GM23338 (cell line): Measurements from ENCODE around the gene ITIH2. TPM values are rescaled to one million over a fixed set of nuclear protein-coding genes. Genes with fewer than 3 reads are reported as not detected.
"Not testable (repeated sequence)": the region's sequence is repeated elsewhere in the genome, so short reads cannot be mapped to it uniquely, and the experiment has no call there.

ENCODE experiments used
- ATAC-seq: fragments of 200-7000 bp; cut with Tn5 transposase; 3 replicates; pipeline ENCODE4 v1.9.1; 2020
- DNase-seq: peaks from one replicate; pipeline ENCODE4 v3.0.0-alpha.2; 2015; ENCODE audit warnings: low spot score
- H2AFZ ChIP-seq: fragments of 200-600 bp; sonication (generic); 2 replicates; pipeline ENCODE4 v1.8.0; 2016; ENCODE audit warnings: antibody characterized with exemption, mild to moderate bottlenecking, moderate library complexity
- H3F3A ChIP-seq: fragments of 200-600 bp; sonication (generic); replicated peaks from 2 replicates; pipeline ENCODE4 v1.8.0; 2017; ENCODE audit warnings: antibody characterized with exemption, mixed run types, low read depth
- H3K27ac ChIP-seq: fragments of 200-600 bp; sonication (generic); 2 replicates; pipeline ENCODE4 v1.6.1; 2016; ENCODE audit warnings: low read depth
- H3K27me3 ChIP-seq: fragments of 200-600 bp; sonication (generic); 2 replicates; pipeline ENCODE4 v1.8.0; 2016; ENCODE audit warnings: mild to moderate bottlenecking, mixed run types, moderate library complexity; ENCODE audit not compliant: insufficient read depth
- H3K36me3 ChIP-seq: fragments of 200-600 bp; sonication (generic); 2 replicates; pipeline ENCODE4 v1.8.0; 2016; ENCODE audit warnings: mild to moderate bottlenecking; ENCODE audit not compliant: insufficient read depth
- H3K4me1 ChIP-seq: fragments of 200-600 bp; sonication (generic); 2 replicates; pipeline ENCODE4 v1.8.0; 2016; ENCODE audit warnings: mild to moderate bottlenecking, moderate library complexity; ENCODE audit not compliant: insufficient read depth
- H3K4me2 ChIP-seq: fragments of 200-600 bp; sonication (generic); 2 replicates; pipeline ENCODE4 v1.7.1; 2017; ENCODE audit warnings: mixed run types
- H3K4me3 ChIP-seq: fragments of 200-600 bp; sonication (generic); 2 replicates; pipeline ENCODE4 v1.6.1; 2016; ENCODE audit warnings: mixed run types
- H3K79me2 ChIP-seq: fragments of 200-600 bp; sonication (generic); replicated peaks from 2 replicates; pipeline ENCODE4 v1.8.0; 2017; ENCODE audit warnings: mild to moderate bottlenecking; ENCODE audit not compliant: insufficient read depth
- H3K9me2 ChIP-seq: fragments of 200-600 bp; sonication (generic); 2 replicates; pipeline ENCODE4 v1.8.0; 2017; ENCODE audit not compliant: insufficient read depth
- H4K20me1 ChIP-seq: fragments of 200-600 bp; sonication (generic); replicated peaks from 2 replicates; pipeline ENCODE4 v1.8.0; 2017; ENCODE audit warnings: mild to moderate bottlenecking; ENCODE audit not compliant: insufficient read depth
- H3K27ac Mint-ChIP-seq: 2 replicates; pipeline ENCODE4 v1.8.0; 2020; ENCODE audit warnings: inconsistent platforms, mild to moderate bottlenecking, moderate library complexity, mixed read lengths
- H3K27me3 Mint-ChIP-seq: 3 replicates; pipeline ENCODE4 v1.8.0; 2022; ENCODE audit warnings: low read depth, mild to moderate bottlenecking, moderate library complexity, mixed read lengths, inconsistent platforms; ENCODE audit not compliant: insufficient read depth, poor library complexity
- H3K36me3 Mint-ChIP-seq: 3 replicates; pipeline ENCODE4 v1.8.0; 2021; ENCODE audit warnings: low read depth, mild to moderate bottlenecking, inconsistent platforms, moderate library complexity, mixed read lengths
- H3K4me1 Mint-ChIP-seq: 3 replicates; pipeline ENCODE4 v1.8.0; 2020; ENCODE audit warnings: mild to moderate bottlenecking, inconsistent platforms, mixed read lengths
- H3K4me3 Mint-ChIP-seq: 3 replicates; pipeline ENCODE4 v1.8.0; 2021; ENCODE audit warnings: moderate library complexity, mild to moderate bottlenecking, inconsistent platforms, mixed read lengths
- H3K9me3 Mint-ChIP-seq: 3 replicates; pipeline ENCODE4 v1.8.0; 2020; ENCODE audit warnings: moderate library complexity, mild to moderate bottlenecking, inconsistent platforms, mixed read lengths
- CREB1 ChIP-seq: fragments of 250-450 bp; sonication (Bioruptor Pico); IDR thresholded peaks from 2 replicates; pipeline ENCODE4 v1.5.0; 2020; ENCODE audit warnings: low read depth, mild to moderate bottlenecking, moderate library complexity
- ZNF331 ChIP-seq: fragments of 250-450 bp; sonication (Bioruptor Pico); IDR thresholded peaks from 2 replicates; pipeline ENCODE4 v1.5.0; 2020; ENCODE audit warnings: low read depth, mild to moderate bottlenecking, moderate library complexity
- polyA plus RNA-seq: library from polyadenylated mRNA; unstranded; fragments of >200 nt; fragmentation: Nextera tagmentation; extraction: Ambion mirVana; gene quantifications from 2 replicates; pipeline ENCODE4 v1.2.1, GENCODE V29; 2016
- total RNA-seq: library from RNA; depleted of rRNA; stranded (reverse); fragments of >200 nt; shearing (Covaris generic); gene quantifications from 2 replicates; pipeline ENCODE4 v1.2.3, GENCODE V29; 2014
- TF ChIP-seq, protein P1 (sequence below): IDR thresholded peaks from one replicate; pipeline ENCODE4 v1.6.1; 2018; ENCODE audit warnings: antibody characterized with exemption; ENCODE audit not compliant: unreplicated experiment

ITIH2 gene
- total and polyA plus RNA-seq, 2 experiments from 2014 or later, result 0.10 TPM; not detected in 1

GRCh38 chr10:7689591-7689990 is 13.5 kb upstream of the ITIH2 start:
- no peaks in the 10 kb centered on the region for H3K9me2 ChIP-seq
- no peak overlapping the region for H3K27ac Mint-ChIP-seq
- H3K27me3 ChIP-seq, result no peaks in the 10 kb centered on the region
- no peaks in the 10 kb centered on the region for H4K20me1 ChIP-seq
- H2AFZ ChIP-seq, result no peak overlapping the region
- peaks cover 6% of the 10 kb centered on the region for H3K27me3 Mint-ChIP-seq
- ATAC-seq (no peak), DNase-seq (no peak)
- H3K27ac ChIP-seq, result no peak overlapping the region
- H3K36me3 Mint-ChIP-seq, result peaks cover 19% of the 10 kb centered on the region
- H3K9me3 Mint-ChIP-seq, result peaks cover 48% of the 10 kb centered on the region
- 0 out of 2 replicates have a peak, but pooled peaks cover 2% of the 10 kb centered on the region for H3K4me1 ChIP-seq
- no peak overlapping the region for H3K4me3 Mint-ChIP-seq
- no peak overlapping the region for H3K4me2 ChIP-seq
- no peaks in the 10 kb centered on the region for H3K79me2 ChIP-seq
- H3K4me1 Mint-ChIP-seq, result no peaks in the 10 kb centered on the region
- H3F3A ChIP-seq, result no peaks in the 10 kb centered on the region
- 0 out of 2 replicates have a peak, but pooled peaks cover 4% of the 10 kb centered on the region for H3K36me3 ChIP-seq
- TF ChIP-seq, protein P1, sequence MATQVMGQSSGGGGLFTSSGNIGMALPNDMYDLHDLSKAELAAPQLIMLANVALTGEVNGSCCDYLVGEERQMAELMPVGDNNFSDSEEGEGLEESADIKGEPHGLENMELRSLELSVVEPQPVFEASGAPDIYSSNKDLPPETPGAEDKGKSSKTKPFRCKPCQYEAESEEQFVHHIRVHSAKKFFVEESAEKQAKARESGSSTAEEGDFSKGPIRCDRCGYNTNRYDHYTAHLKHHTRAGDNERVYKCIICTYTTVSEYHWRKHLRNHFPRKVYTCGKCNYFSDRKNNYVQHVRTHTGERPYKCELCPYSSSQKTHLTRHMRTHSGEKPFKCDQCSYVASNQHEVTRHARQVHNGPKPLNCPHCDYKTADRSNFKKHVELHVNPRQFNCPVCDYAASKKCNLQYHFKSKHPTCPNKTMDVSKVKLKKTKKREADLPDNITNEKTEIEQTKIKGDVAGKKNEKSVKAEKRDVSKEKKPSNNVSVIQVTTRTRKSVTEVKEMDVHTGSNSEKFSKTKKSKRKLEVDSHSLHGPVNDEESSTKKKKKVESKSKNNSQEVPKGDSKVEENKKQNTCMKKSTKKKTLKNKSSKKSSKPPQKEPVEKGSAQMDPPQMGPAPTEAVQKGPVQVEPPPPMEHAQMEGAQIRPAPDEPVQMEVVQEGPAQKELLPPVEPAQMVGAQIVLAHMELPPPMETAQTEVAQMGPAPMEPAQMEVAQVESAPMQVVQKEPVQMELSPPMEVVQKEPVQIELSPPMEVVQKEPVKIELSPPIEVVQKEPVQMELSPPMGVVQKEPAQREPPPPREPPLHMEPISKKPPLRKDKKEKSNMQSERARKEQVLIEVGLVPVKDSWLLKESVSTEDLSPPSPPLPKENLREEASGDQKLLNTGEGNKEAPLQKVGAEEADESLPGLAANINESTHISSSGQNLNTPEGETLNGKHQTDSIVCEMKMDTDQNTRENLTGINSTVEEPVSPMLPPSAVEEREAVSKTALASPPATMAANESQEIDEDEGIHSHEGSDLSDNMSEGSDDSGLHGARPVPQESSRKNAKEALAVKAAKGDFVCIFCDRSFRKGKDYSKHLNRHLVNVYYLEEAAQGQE, result no peak
- no peak for TF ChIP-seq ZNF331
- TF ChIP-seq CREB1 (CRISPR knock-in tag), result no peak
- no peak overlapping the region for H3K4me3 ChIP-seq

GRCh38 chr10:7690885-7691597 is 12.1 kb upstream of the ITIH2 start:
- H3K36me3 ChIP-seq, H3K27me3 Mint-ChIP-seq, H3K4me1 Mint-ChIP-seq, H2AFZ ChIP-seq, H3K4me3 Mint-ChIP-seq, DNase-seq, H3K4me1 ChIP-seq, H3K27ac ChIP-seq, H3K27ac Mint-ChIP-seq, H3K4me3 ChIP-seq, H3K27me3 ChIP-seq, H3F3A ChIP-seq, ATAC-seq, H3K9me2 ChIP-seq, H3K79me2 ChIP-seq, H4K20me1 ChIP-seq, H3K4me2 ChIP-seq: not testable (repeated sequence)
- peaks cover 48% of the 10 kb centered on the region for H3K9me3 Mint-ChIP-seq
- H3K36me3 Mint-ChIP-seq, result peaks cover 19% of the 10 kb centered on the region

DNA sequence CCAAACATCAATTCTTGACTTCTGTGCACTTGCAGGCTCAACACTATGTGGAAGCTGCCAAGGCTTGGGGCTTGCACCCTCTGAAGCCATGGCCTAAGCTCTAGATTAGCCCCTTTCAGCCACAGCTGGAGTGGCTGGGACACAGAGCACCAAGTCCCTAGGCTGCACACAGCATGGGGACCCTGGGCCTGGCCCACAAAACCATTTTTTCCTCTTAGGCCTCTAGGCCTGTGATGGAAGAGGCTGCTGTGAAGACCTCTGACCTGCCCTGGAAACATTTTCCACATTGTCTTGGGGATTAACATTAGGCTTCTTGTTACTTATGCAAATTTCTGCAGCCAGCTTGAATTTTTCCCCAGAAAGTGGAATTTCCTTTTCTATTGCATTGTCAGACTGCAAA is 10.7 kb upstream of the ITIH2 start:
- not testable (repeated sequence) for H3K36me3 ChIP-seq, H3K79me2 ChIP-seq, H3K27me3 ChIP-seq, H2AFZ ChIP-seq, DNase-seq, H3F3A ChIP-seq, H3K27ac Mint-ChIP-seq, H3K4me1 Mint-ChIP-seq, H3K4me1 ChIP-seq, H3K9me2 ChIP-seq, H3K27ac ChIP-seq, H4K20me1 ChIP-seq, H3K4me2 ChIP-seq, H3K4me3 Mint-ChIP-seq, H3K27me3 Mint-ChIP-seq, H3K4me3 ChIP-seq, ATAC-seq
- Mint-ChIP-seq H3K9me3 (peaks cover 48% of the 10 kb centered on the region), H3K36me3 (peaks cover 19% of the 10 kb centered on the region)

DNA sequence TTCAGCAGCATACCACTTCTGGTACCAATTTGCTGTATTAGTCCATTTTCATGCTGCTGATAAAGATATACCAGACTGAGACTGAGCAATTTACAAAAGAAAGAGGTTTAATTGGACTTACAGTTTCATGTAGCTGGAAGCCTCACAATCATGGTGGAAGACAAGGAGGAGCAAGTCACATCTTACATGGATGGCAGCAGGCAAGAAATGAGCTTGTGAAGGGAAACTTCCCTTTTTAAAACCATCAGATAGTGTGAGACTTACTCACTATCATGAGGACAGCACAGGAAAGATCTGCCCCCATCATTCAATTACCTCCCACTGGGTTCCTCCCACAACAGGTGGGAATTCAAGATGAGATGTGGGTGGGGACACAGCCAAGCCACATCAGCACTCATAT is 9.9 kb upstream of the ITIH2 start:
- H3K79me2 ChIP-seq, H3K4me3 ChIP-seq, H3K36me3 ChIP-seq, H3K27me3 ChIP-seq, ATAC-seq, H3K4me1 ChIP-seq, H4K20me1 ChIP-seq, H3K4me2 ChIP-seq, H3K4me3 Mint-ChIP-seq, H3K27me3 Mint-ChIP-seq, H3K4me1 Mint-ChIP-seq, DNase-seq, H2AFZ ChIP-seq, H3K27ac Mint-ChIP-seq, H3F3A ChIP-seq, H3K9me2 ChIP-seq, H3K27ac ChIP-seq: not testable (repeated sequence)
- H3K36me3 Mint-ChIP-seq, result peaks cover 19% of the 10 kb centered on the region
- peaks cover 48% of the 10 kb centered on the region for H3K9me3 Mint-ChIP-seq
